Activated T-helper 17 cell treated with anti-CD3 and anti-CD28 coated beads, Interleukin-2, amount 50 U/mL, for 72 hours (primary cell): ENCODE data around the gene PDE1A. TPM values are rescaled to one million over a fixed set of nuclear protein-coding genes. Genes with fewer than 3 reads are reported as not detected.

Source experiments
- ATAC-seq: fragments of 150-1000 bp; cut with Tn5 transposase; replicated peaks from 2 replicates; pipeline ENCODE4 v1.10.0; 2021; ENCODE audit warnings: mild to moderate bottlenecking, moderate library complexity
- H3K27ac Mint-ChIP-seq: one replicate; pipeline ENCODE4 v1.8.0; 2022; ENCODE audit warnings: mixed read lengths
- H3K27me3 Mint-ChIP-seq: one replicate; pipeline ENCODE4 v1.8.0; 2022; ENCODE audit warnings: mixed read lengths
- H3K36me3 Mint-ChIP-seq: one replicate; pipeline ENCODE4 v1.8.0; 2022; ENCODE audit warnings: low read depth, mild to moderate bottlenecking, mixed read lengths
- H3K4me1 Mint-ChIP-seq: one replicate; pipeline ENCODE4 v1.8.0; 2022; ENCODE audit warnings: mixed read lengths
- H3K4me3 Mint-ChIP-seq: one replicate; pipeline ENCODE4 v1.8.0; 2022; ENCODE audit warnings: mild to moderate bottlenecking, mixed read lengths
- H3K9me3 Mint-ChIP-seq: one replicate; pipeline ENCODE4 v1.8.0; 2022; ENCODE audit warnings: mixed read lengths
- total RNA-seq, 2 donors: library from RNA; stranded (reverse); gene quantifications; one replicate each; pipeline ENCODE4 v1.2.3, GENCODE V29; 2022

Gene PDE1A
- total RNA-seq, 2 donors from 2014 or later, result not detected

GRCh38 chr2:182148344-182148743 is 278.5 kb downstream of the PDE1A start:
- Mint-ChIP-seq H3K4me1 (no peaks in the 10 kb centered on the region), H3K27ac (no peak overlapping the region), H3K4me3 (no peak overlapping the region), H3K9me3 (no peaks in the 10 kb centered on the region), H3K36me3 (no peaks in the 10 kb centered on the region), H3K27me3 (no peaks in the 10 kb centered on the region)
- no peak for ATAC-seq

GRCh38 chr2:182144776-182145165 is 282.1 kb downstream of the PDE1A start:
- Mint-ChIP-seq H3K27me3 (no peaks in the 10 kb centered on the region), H3K9me3 (no peaks in the 10 kb centered on the region), H3K36me3 (no peaks in the 10 kb centered on the region), H3K27ac (no peak overlapping the region), H3K4me1 (no peaks in the 10 kb centered on the region), H3K4me3 (no peak overlapping the region)
- ATAC-seq, result no peak

GRCh38 chr2:182144041-182144775 is 282.6 kb downstream of the PDE1A start:
- Mint-ChIP-seq H3K27ac (no peak overlapping the region), H3K4me3 (no peak overlapping the region), H3K4me1 (no peaks in the 10 kb centered on the region), H3K9me3 (no peaks in the 10 kb centered on the region), H3K27me3 (no peaks in the 10 kb centered on the region), H3K36me3 (no peaks in the 10 kb centered on the region)
- no peak for ATAC-seq

- Mint-ChIP-seq H3K27me3 (no peaks in the 10 kb centered on the region), H3K9me3 (no peaks in the 10 kb centered on the region), H3K36me3 (no peaks in the 10 kb centered on the region), H3K27ac (no peak overlapping the region), H3K4me1 (no peaks in the 10 kb centered on the region), H3K4me3 (no peak overlapping the region)
- no peak for ATAC-seq
Measured at GRCh38 chr2:182142062-182142461, 284.8 kb downstream of the PDE1A start.

DNA sequence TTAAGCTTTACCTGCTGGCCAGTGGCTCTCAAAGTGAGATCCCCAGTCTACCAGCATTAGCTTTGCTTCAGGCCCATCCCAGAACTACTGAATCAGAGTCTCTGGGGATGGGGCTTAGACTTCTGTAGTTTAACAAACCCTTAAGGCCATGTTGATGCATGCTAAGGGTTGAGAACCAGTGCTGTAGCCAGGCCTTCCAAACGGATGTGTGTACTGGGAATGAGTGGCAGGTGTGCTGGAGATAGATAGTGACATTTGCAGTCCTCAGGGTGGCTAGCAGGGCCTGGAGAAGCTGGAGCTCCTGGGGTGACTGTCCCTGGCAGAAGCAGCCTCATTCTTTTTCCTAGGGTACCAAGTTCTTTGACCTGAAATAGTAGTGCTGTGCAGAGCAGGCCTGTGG is 292.6 kb downstream of the PDE1A start:
- no peaks in the 10 kb centered on the region for H3K27me3 Mint-ChIP-seq
- H3K27ac Mint-ChIP-seq, result no peak overlapping the region

GRCh38 chr2:182133195-182133891 is 293.5 kb downstream of the PDE1A start:
- Mint-ChIP-seq H3K27me3 (peaks cover under 1% of the 10 kb centered on the region), H3K9me3 (no peaks in the 10 kb centered on the region), H3K4me3 (no peak overlapping the region), H3K27ac (no peak overlapping the region), H3K4me1 (no peaks in the 10 kb centered on the region), H3K36me3 (no peaks in the 10 kb centered on the region)
- no peak for ATAC-seq

More for the DNA sequence above, 292.6 kb downstream of the PDE1A start:
- H3K4me3 Mint-ChIP-seq, result no peak overlapping the region
- ATAC-seq, result no peak
- no peaks in the 10 kb centered on the region for H3K9me3 Mint-ChIP-seq
- H3K36me3 Mint-ChIP-seq, result no peaks in the 10 kb centered on the region
- H3K4me1 Mint-ChIP-seq, result no peaks in the 10 kb centered on the region

DNA sequence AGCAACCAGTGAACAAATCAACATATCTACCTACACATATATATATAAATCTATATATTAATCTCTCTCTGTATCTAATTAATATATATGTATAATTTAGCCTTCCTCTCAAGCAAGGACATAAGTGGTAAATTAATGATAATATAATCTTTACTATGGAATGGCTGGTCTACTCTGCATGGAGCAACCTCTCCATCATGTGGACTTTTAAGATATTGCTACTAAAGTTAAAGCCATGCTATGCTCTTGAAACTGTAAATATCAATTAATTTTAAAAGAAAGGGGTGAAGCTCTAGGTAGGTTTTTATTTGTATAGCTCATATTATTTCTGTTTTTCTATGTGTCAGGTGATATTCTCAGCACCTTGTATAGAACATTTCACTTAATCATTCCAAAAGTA is 294.2 kb downstream of the PDE1A start:
- Mint-ChIP-seq H3K4me1 (no peaks in the 10 kb centered on the region), H3K4me3 (no peak overlapping the region), H3K9me3 (no peaks in the 10 kb centered on the region), H3K27me3 (peaks cover 5% of the 10 kb centered on the region), H3K36me3 (no peaks in the 10 kb centered on the region), H3K27ac (no peak overlapping the region)
- no peak for ATAC-seq

DNA sequence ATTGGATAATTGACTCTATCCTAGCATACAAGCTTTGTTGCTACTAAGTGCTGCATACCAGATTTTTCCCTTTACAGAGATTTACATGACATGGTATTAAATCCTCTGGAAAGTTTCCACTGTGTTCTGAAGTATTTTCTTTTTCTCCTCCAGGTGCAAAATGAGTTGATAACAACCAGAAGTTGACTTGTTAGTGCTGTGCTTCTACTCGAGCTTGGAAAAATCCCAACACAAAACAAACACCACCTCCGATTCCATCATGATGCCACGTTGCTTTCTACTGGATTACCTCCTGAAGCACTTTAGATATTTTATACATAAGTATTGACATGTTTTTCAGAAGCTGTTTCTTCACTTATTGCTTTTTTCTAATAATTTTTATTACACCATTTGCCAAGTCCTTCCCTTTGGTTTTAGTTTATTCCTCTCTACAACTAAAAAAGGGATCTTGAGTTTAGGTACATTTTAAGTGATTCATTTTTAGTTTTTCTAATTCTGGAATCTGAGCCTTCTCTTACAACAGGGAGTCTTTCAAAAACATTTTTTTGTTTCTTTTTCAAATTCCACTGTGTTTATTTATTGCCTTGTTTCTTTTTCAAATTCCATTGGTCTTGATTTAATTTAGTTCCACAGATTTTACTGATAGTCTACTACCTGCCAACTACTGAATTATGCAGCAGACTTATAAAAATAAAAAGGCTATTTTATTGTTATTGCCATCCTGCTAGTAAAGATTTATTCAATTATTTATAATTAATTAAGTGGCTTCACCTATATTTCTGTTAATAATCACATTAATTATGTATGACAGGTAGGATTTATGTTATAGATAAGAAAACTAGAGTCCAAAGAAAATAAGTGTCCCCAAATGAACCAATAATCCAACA is 297.8 kb downstream of the PDE1A start:
- no peak for ATAC-seq
- H3K36me3 Mint-ChIP-seq, result no peaks in the 10 kb centered on the region
- no peak overlapping the region for H3K4me3 Mint-ChIP-seq
- no peaks in the 10 kb centered on the region for H3K9me3 Mint-ChIP-seq
- H3K27ac Mint-ChIP-seq, result no peak overlapping the region
- no peaks in the 10 kb centered on the region for H3K4me1 Mint-ChIP-seq
- H3K27me3 Mint-ChIP-seq, result peaks cover 12% of the 10 kb centered on the region

DNA sequence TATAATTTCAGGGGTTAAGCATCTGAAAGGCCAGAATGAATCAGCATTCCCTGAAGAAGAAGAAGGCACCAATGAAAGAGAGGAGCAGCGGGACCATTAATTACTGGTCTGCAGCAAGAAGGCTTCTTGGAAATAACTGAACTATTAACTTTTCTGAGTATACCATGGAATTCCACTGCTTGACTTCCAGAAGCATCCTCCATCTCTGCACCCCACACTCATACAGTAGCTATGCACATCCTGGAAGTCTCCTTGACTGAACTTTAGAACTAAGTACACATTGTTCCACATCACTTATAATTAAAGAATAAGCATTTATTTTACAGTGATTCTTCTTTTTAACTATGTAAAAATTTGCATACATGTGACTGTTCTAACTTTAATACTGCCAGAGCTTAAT is 309.6 kb downstream of the PDE1A start:
- ATAC-seq, result no peak
- no peaks in the 10 kb centered on the region for H3K36me3 Mint-ChIP-seq
- no peaks in the 10 kb centered on the region for H3K9me3 Mint-ChIP-seq
- peaks cover 4% of the 10 kb centered on the region for H3K27me3 Mint-ChIP-seq
- H3K27ac Mint-ChIP-seq, result no peak overlapping the region
- H3K4me1 Mint-ChIP-seq, result no peaks in the 10 kb centered on the region
- no peak overlapping the region for H3K4me3 Mint-ChIP-seq

DNA sequence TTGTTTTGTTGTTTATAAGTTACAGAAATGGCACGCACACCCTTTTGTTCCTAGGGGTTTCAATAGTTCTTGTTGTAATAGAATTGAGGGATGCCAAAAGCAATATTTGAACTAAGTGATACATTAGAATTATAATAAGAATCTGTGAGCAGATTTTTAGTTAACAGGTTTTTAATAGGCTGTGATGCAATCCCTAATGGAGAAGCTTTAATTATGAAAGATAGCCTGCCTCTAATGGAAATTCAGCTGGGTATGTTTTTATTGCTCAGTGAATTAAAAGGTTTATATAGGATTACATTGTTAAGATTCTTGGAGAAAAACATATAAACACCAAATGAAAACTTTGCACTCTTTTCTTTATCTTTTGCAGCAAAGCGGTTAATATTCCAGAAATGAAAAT is 310.1 kb downstream of the PDE1A start:
- H3K27me3 Mint-ChIP-seq, result peaks cover 8% of the 10 kb centered on the region
- ATAC-seq, result no peak
- no peak overlapping the region for H3K27ac Mint-ChIP-seq
- H3K4me1 Mint-ChIP-seq, result no peaks in the 10 kb centered on the region
- no peaks in the 10 kb centered on the region for H3K9me3 Mint-ChIP-seq
- H3K36me3 Mint-ChIP-seq, result no peaks in the 10 kb centered on the region
- no peak overlapping the region for H3K4me3 Mint-ChIP-seq

DNA sequence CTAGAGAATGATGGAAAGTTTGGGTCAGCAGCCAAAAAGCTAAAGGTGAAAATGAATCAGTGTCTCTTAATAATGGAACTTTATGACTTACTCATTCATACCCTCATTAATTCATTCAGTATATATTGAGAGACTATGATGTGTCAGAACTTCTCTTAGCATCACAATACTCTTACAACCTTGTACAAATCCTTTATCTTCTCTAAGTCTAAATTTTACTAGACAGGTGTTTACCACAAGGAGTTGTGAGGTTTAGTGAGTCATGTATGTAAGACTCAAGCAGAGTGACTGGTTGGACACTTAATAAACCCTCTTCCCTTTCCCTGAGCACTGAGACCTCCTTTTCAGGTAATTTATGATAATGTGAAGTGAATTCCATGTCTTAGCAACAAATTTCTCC is 311.6 kb downstream of the PDE1A start:
- no peaks in the 10 kb centered on the region for H3K36me3 Mint-ChIP-seq
- no peaks in the 10 kb centered on the region for H3K4me1 Mint-ChIP-seq
- peaks cover 17% of the 10 kb centered on the region for H3K27me3 Mint-ChIP-seq
- H3K4me3 Mint-ChIP-seq, result no peak overlapping the region
- H3K27ac Mint-ChIP-seq, result no peak overlapping the region
- no peaks in the 10 kb centered on the region for H3K9me3 Mint-ChIP-seq
- peak; percentile 16 for ATAC-seq

GRCh38 chr2:182113334-182113733 is 313.5 kb downstream of the PDE1A start:
- no peak for ATAC-seq
- no peaks in the 10 kb centered on the region for H3K36me3 Mint-ChIP-seq
- H3K9me3 Mint-ChIP-seq, result no peaks in the 10 kb centered on the region
- H3K4me1 Mint-ChIP-seq, result no peaks in the 10 kb centered on the region
- H3K4me3 Mint-ChIP-seq, result no peak overlapping the region
- H3K27ac Mint-ChIP-seq, result no peak overlapping the region
- peaks cover 18% of the 10 kb centered on the region for H3K27me3 Mint-ChIP-seq

GRCh38 chr2:182110347-182110746 is 316.5 kb downstream of the PDE1A start:
- Mint-ChIP-seq H3K27ac (no peak overlapping the region), H3K4me1 (no peaks in the 10 kb centered on the region), H3K4me3 (no peak overlapping the region), H3K36me3 (no peaks in the 10 kb centered on the region), H3K9me3 (no peaks in the 10 kb centered on the region), H3K27me3 (peaks cover 20% of the 10 kb centered on the region)
- ATAC-seq, result no peak

DNA sequence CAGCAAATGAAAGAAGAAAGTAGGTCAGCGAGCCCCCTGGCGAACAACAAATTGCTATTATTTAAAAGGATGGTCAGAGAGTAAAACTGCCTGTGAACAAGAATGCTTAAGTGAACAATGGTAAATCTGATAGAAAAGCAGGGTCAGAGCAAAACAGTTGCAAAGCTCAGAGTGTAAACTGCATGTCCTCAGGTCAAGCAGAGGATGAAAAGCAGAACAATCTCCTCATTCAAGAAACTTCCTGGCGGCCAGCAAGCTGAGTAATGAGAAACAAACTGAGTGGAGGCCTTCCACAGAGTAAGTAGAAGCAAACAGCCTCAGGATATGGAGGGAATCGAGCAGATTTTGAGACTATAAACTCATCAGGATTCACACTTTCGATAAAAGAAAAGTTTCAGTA is 323.3 kb downstream of the PDE1A start:
- H3K36me3 Mint-ChIP-seq, result no peaks in the 10 kb centered on the region
- H3K4me1 Mint-ChIP-seq, result no peaks in the 10 kb centered on the region
- no peak for ATAC-seq
- no peak overlapping the region for H3K27ac Mint-ChIP-seq
- H3K9me3 Mint-ChIP-seq, result no peaks in the 10 kb centered on the region
- H3K27me3 Mint-ChIP-seq, result peaks cover 6% of the 10 kb centered on the region
- no peak overlapping the region for H3K4me3 Mint-ChIP-seq

GRCh38 chr2:182101263-182101662 is 325.6 kb downstream of the PDE1A start:
- H3K4me1 Mint-ChIP-seq, result no peaks in the 10 kb centered on the region
- H3K4me3 Mint-ChIP-seq, result no peak overlapping the region
- H3K36me3 Mint-ChIP-seq, result no peaks in the 10 kb centered on the region
- peaks cover 6% of the 10 kb centered on the region for H3K27me3 Mint-ChIP-seq
- no peak for ATAC-seq
- H3K9me3 Mint-ChIP-seq, result no peaks in the 10 kb centered on the region
- H3K27ac Mint-ChIP-seq, result no peak overlapping the region
